A673 (cell line): Measurements from ENCODE around the gene UBAP2L.

Source experiments
- CTCF ChIP-seq: fragments of 300-800, 200-600 bp; sonication (generic); conservative IDR thresholded peaks from 2 replicates; pipeline ENCODE4 v1.5.1; 2017; ENCODE audit warnings: low read depth, mild to moderate bottlenecking, antibody characterized with exemption, low read length, moderate library complexity, mixed read lengths
- EZH2 ChIP-seq: fragments of 200-600 bp; sonication (generic); IDR thresholded peaks from 2 replicates; pipeline ENCODE4 v1.6.1; 2017; ENCODE audit warnings: borderline replicate concordance, low read depth, mild to moderate bottlenecking, mixed read lengths, antibody characterized with exemption, low read length; ENCODE audit not compliant: poor library complexity, severe bottlenecking

GRCh38 chr1:154222518-154222917 is 1.8 kb downstream of the UBAP2L start:
- TF ChIP-seq CTCF, result no peak
- TF ChIP-seq EZH2, result no peak
